ENCODE measurements around the gene FHIP2A.
"Not testable (repeated sequence)": the region's sequence is repeated elsewhere in the genome, so short reads cannot be mapped to it uniquely, and the experiment has no call there.

Gene FHIP2A, protein sequence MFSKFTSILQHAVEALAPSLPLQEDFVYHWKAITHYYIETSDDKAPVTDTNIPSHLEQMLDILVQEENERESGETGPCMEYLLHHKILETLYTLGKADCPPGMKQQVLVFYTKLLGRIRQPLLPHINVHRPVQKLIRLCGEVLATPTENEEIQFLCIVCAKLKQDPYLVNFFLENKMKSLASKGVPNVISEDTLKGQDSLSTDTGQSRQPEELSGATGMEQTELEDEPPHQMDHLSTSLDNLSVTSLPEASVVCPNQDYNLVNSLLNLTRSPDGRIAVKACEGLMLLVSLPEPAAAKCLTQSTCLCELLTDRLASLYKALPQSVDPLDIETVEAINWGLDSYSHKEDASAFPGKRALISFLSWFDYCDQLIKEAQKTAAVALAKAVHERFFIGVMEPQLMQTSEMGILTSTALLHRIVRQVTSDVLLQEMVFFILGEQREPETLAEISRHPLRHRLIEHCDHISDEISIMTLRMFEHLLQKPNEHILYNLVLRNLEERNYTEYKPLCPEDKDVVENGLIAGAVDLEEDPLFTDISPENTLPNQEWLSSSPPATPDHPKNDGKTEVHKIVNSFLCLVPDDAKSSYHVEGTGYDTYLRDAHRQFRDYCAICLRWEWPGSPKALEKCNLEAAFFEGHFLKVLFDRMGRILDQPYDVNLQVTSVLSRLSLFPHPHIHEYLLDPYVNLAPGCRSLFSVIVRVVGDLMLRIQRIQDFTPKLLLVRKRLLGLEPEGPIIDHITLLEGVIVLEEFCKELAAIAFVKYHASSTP

GRCh38 chr10:114821293-114821914 lies at the start of gene FHIP2A:
Gene FHIP2A (plus strand): TSS chr10:114821780. CDS start chr10:114822079, 299 bp downstream.
- DNase-seq (ENCODE audit: low read depth in 2 of 2, low spot score in 1 of 2): peak; percentile 55 to 56

- no peak for DNase-seq (ENCODE audit: low read depth in 2 of 2, low spot score in 1 of 2)
These were observed 48.9 kb upstream of the FHIP2A start for GRCh38 chr10:114772496-114773196.

DNA sequence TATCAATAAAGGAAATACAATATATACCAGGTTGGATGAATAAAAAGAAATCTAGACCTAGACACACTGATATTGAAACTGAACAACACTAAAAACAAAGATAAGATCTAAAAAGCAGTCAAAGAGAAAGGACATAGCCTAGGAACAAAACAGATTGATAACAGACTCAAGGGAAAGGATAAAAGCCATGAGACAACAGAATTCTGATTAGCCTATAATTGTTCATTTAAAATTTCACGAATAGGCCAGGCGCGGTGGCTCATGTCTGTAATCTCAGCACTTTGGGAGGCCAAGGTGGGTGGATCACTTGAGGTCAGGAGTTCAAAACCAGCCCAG lies 48.4 kb upstream of the FHIP2A start:
- no peak for DNase-seq (ENCODE audit: low read depth in 2 of 2, low spot score in 1 of 2)

- DNase-seq (ENCODE audit: low read depth in 2 of 2, low spot score in 1 of 2): not testable (repeated sequence)
These were observed 46.5 kb upstream of the FHIP2A start for GRCh38 chr10:114775082-114775481.

- no peak for DNase-seq (ENCODE audit: low read depth in 2 of 2, low spot score in 1 of 2)
These were observed 44.2 kb upstream of the FHIP2A start for GRCh38 chr10:114777415-114777814.

DNA sequence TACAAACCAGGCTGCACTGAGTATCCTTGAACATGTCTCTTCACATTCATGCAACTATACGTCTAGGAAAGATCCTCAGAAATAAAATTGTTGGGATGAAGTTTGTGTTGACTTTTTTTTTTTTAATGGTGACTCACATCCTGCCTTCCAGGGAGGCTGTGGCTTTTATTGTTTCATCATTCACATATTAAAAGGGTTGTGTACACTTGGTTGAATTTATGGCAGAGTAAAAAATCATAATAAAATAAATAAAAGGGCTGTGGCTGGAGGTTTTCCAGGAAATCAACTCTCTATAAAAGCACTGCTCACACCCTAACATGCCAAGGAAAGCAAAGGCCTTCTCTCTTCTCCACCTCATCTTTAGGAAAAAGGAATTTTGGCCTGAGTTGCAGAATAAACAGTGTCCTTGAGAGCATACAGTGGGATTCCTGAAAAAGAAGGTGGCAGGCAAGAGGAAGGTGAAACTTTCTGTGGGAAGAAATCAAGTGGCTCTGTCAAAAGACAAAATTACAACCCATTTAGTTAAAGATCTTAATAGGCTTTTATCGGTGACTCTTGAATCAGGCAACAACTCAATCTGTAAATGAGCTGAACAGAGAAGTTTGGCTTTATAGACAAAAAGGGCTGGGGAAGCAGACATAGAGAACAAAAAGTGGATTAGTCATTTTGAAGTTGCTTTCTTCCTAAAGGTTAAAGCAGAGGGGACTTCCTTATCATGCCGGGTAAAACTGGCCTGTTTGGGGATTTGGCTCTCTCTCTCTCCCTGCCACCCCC lies 41.6 kb upstream of the FHIP2A start:
- DNase-seq (ENCODE audit: low read depth in 2 of 2, low spot score in 1 of 2): no peak

- DNase-seq (ENCODE audit: low read depth in 2 of 2, low spot score in 1 of 2): no peak
These were observed 40.9 kb upstream of the FHIP2A start for GRCh38 chr10:114780577-114781184.

DNA sequence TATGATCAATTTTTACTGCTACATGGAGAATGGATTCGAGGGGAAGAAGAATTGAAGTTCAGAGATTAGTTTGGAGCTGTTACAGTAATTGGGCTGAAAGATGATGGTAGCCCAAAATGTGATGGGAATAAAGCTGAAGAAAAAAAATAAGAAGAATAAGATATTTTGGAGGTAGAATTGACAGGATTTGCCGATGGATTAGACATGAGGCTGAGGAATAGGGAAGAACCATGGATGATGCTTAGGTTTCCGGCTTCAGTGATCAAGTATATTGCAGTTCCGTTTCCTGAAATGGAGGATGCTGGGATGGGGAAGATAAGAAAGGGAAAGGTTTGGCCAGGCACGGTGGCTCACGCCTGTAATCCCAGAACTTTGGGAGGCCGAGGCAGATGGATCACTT lies 38.9 kb upstream of the FHIP2A start:
- DNase-seq (ENCODE audit: low read depth in 2 of 2, low spot score in 1 of 2): no peak

- DNase-seq (ENCODE audit: low read depth in 2 of 2, low spot score in 1 of 2): no peak
These were observed 37.9 kb upstream of the FHIP2A start for GRCh38 chr10:114783686-114784085.

DNA sequence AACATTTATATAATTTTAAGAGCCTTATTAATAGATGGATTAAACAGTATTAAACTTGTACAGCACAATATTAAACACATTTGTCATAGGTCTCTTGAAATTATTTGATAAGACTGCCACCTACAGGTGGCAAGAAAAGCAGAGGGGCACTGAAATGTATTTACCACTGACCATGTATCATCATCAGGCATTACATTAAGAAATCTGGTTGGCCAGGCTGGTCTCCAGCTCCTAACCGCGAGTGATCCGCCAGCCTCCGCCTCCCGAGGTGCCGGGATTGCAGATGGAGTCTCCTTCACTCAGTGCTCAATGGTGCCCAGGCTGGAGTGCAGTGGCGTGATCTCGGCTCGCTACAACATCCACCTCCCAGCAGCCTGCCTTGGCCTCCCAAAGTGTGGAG lies 35.1 kb upstream of the FHIP2A start:
- not testable (repeated sequence) for DNase-seq (ENCODE audit: low read depth in 2 of 2, low spot score in 1 of 2)

GRCh38 chr10:114787131-114787530 lies 34.4 kb upstream of the FHIP2A start:
- DNase-seq (ENCODE audit: low read depth in 2 of 2, low spot score in 1 of 2): not testable (repeated sequence)

GRCh38 chr10:114791768-114792167 lies 29.8 kb upstream of the FHIP2A start:
- DNase-seq (ENCODE audit: low read depth in 2 of 2, low spot score in 1 of 2): no peak

- DNase-seq (ENCODE audit: low read depth in 2 of 2, low spot score in 1 of 2): no peak
These were observed 26.5 kb upstream of the FHIP2A start for GRCh38 chr10:114795039-114795438.

DNA sequence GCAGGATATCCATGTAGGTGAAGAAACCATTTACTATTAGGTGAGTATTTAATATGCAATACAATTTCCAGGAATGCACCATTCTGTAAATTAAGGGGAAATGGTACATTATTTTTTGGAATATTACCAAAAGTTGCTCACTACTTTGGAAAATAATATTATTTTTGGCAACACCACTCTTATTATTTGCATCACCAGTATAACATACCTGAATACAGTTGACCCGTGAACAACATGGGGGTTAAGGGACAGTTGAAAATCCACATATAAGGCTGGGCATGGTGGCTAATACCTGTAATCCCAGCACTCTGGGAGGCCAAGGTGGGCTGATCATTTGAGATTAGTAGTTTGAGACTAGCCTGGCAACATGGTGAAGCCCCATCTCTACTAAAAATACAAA lies 21.2 kb upstream of the FHIP2A start:
- DNase-seq (ENCODE audit: low read depth in 2 of 2, low spot score in 1 of 2): no peak

DNA sequence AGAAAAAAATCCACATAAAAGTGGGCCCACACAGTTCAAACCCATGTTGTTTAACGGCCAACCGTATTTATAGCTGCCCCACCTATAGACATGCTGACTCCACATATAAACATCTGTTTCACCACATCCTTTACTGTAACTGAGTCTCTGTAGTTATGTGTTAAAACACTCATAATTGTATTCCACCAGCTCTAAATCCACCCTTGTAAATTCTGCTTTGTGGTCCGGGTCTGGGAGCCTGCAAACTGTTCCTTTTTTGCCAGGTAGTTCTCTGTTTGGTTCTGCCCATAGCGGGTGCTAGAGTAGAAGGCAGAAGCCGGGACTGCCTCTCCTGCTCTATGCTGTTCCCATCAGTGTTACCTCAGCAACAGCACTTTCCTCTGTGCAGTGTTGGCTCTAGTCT lies 20.2 kb upstream of the FHIP2A start:
- DNase-seq (ENCODE audit: low read depth in 2 of 2, low spot score in 1 of 2): no peak

DNA sequence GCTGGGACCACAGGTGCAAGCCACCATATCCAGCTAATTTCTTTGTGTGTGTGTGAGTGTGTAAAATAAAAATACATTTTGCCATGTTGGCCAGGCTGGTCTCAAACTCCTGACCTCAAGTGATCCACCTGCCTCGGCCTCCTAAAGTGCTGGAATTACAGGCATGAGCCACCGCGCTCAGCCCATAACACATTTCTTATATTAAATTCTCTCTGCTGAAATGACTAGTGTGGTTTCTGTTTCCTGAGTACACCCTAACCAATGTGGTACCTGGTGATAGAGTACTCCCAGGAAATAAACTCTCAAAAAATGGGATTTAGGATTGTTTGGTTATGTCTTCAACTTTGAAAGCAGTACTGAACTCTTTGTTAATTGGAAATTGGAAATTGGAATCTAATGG lies 19.4 kb upstream of the FHIP2A start:
- DNase-seq (ENCODE audit: low read depth in 2 of 2, low spot score in 1 of 2): no peak

GRCh38 chr10:114806562-114807391 lies 14.8 kb upstream of the FHIP2A start:
- no peak for DNase-seq (ENCODE audit: low read depth in 2 of 2, low spot score in 1 of 2)

DNA sequence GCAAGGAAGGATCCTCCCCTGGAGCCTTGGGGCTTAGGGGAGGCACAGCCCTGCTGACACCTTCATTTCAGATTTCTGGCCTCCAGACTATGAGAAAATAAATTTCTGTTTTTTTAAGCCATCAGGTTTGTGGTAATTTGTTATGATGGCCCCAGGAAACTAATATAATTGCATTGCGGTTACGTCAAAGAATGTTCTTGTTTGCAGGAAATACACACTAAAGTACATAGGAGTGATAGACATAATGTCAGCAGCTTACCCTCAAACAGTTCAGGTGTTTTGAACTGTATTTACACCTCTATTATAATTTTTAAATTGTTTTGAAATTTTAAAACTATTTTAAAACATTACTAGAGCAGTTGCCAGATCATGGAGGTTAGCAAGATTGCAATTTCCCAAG lies 12.6 kb upstream of the FHIP2A start:
- DNase-seq (ENCODE audit: low read depth in 2 of 2, low spot score in 1 of 2): no peak

- DNase-seq (ENCODE audit: low read depth in 2 of 2, low spot score in 1 of 2): no peak
These were observed 10.7 kb upstream of the FHIP2A start for GRCh38 chr10:114810926-114811325.

All from stimulated activated CD8-positive, alpha-beta memory T cell treated with anti-CD3 and anti-CD28 coated beads, Interleukin-4, amount 100 ng/mL, for 4 hours (primary cell).